ENCODE data around the gene KCNK10.

The KCNK10 gene

GRCh38 chr14:88305528-88306322 lies 17.3 kb downstream of the KCNK10 start:
- H3K9me3 ChIP-seq (ENCODE audit: control insufficient read depth, insufficient read depth, low read length) = no peaks in the 10 kb centered on the region
- H3K36me3 ChIP-seq (ENCODE audit: control insufficient read depth, low read length) = no peaks in the 10 kb centered on the region
- no peak overlapping the region for H3K27ac ChIP-seq (ENCODE audit: low read depth, low read length)
- no peaks in the 10 kb centered on the region for H3K4me1 ChIP-seq (ENCODE audit: control insufficient read depth, low read length)
- no peaks in the 10 kb centered on the region for H3F3A ChIP-seq (ENCODE audit: control insufficient read depth, insufficient read depth)
- H4K20me1 ChIP-seq (ENCODE audit: control insufficient read depth, insufficient read depth, low read depth, low read length) = no peaks in the 10 kb centered on the region
- peaks cover 2% of the 10 kb centered on the region; the same call in 1 of the 2 replicates for H3K27me3 ChIP-seq (ENCODE audit: control insufficient read depth, low read length)
- no peaks in the 10 kb centered on the region for H3K9me2 ChIP-seq (replicated peaks; ENCODE audit: control insufficient read depth, low read length)
- TF ChIP-seq, protein P1, sequence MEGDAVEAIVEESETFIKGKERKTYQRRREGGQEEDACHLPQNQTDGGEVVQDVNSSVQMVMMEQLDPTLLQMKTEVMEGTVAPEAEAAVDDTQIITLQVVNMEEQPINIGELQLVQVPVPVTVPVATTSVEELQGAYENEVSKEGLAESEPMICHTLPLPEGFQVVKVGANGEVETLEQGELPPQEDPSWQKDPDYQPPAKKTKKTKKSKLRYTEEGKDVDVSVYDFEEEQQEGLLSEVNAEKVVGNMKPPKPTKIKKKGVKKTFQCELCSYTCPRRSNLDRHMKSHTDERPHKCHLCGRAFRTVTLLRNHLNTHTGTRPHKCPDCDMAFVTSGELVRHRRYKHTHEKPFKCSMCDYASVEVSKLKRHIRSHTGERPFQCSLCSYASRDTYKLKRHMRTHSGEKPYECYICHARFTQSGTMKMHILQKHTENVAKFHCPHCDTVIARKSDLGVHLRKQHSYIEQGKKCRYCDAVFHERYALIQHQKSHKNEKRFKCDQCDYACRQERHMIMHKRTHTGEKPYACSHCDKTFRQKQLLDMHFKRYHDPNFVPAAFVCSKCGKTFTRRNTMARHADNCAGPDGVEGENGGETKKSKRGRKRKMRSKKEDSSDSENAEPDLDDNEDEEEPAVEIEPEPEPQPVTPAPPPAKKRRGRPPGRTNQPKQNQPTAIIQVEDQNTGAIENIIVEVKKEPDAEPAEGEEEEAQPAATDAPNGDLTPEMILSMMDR (IDR thresholded peaks at IDR 0.05; ENCODE audit: low read depth, low read length, poor library complexity, severe bottlenecking) = no peak
- TF ChIP-seq EZH2phosphoT487 (IDR thresholded peaks at IDR 0.05; ENCODE audit: borderline replicate concordance, low read length) = no peak
- H3K4me3 ChIP-seq (ENCODE audit: low read length) = no peak overlapping the region
- no peaks in the 10 kb centered on the region for H3K79me2 ChIP-seq (ENCODE audit: control insufficient read depth, low read length)
- H3K4me2 ChIP-seq (ENCODE audit: low read length) = no peak overlapping the region

GRCh38 chr14:88303041-88303440 lies 20.0 kb downstream of the KCNK10 start:
- H3K4me1 ChIP-seq (ENCODE audit: control insufficient read depth, low read length) = peaks cover 16% of the 10 kb centered on the region
- no peak overlapping the region for H3K4me2 ChIP-seq (ENCODE audit: low read length)
- H3K4me3 ChIP-seq (ENCODE audit: low read length) = no peak overlapping the region
- H3K9me3 ChIP-seq (ENCODE audit: control insufficient read depth, insufficient read depth, low read length) = no peaks in the 10 kb centered on the region
- no peaks in the 10 kb centered on the region for H3K9me2 ChIP-seq (replicated peaks; ENCODE audit: control insufficient read depth, low read length)
- no peak overlapping the region for H3K27ac ChIP-seq (ENCODE audit: low read depth, low read length)
- no peaks in the 10 kb centered on the region for H4K20me1 ChIP-seq (ENCODE audit: control insufficient read depth, insufficient read depth, low read depth, low read length)
- TF ChIP-seq, protein P1 (IDR thresholded peaks at IDR 0.05; ENCODE audit: low read depth, low read length, poor library complexity, severe bottlenecking) = no peak
- TF ChIP-seq EZH2phosphoT487 (IDR thresholded peaks at IDR 0.05; ENCODE audit: borderline replicate concordance, low read length) = no peak
- H3K27me3 ChIP-seq (ENCODE audit: control insufficient read depth, low read length) = no peaks in the 10 kb centered on the region
- H3K36me3 ChIP-seq (ENCODE audit: control insufficient read depth, low read length) = no peaks in the 10 kb centered on the region
- no peaks in the 10 kb centered on the region for H3F3A ChIP-seq (ENCODE audit: control insufficient read depth, insufficient read depth)
- H3K79me2 ChIP-seq (ENCODE audit: control insufficient read depth, low read length) = no peaks in the 10 kb centered on the region

- Histone ChIP-seq H3K36me3 (ENCODE audit: control insufficient read depth, low read length) (no peaks in the 10 kb centered on the region), H3K27ac (ENCODE audit: low read depth, low read length) (no peak overlapping the region), H3K4me3 (ENCODE audit: low read length) (no peak overlapping the region), H3K4me1 (ENCODE audit: control insufficient read depth, low read length) (peaks cover 16% of the 10 kb centered on the region), H3K79me2 (ENCODE audit: control insufficient read depth, low read length) (no peaks in the 10 kb centered on the region), H3K9me3 (ENCODE audit: control insufficient read depth, insufficient read depth, low read length) (no peaks in the 10 kb centered on the region), H3F3A (ENCODE audit: control insufficient read depth, insufficient read depth) (no peaks in the 10 kb centered on the region), H3K27me3 (ENCODE audit: control insufficient read depth, low read length) (no peaks in the 10 kb centered on the region), H3K9me2 (replicated peaks; ENCODE audit: control insufficient read depth, low read length) (no peaks in the 10 kb centered on the region), H4K20me1 (ENCODE audit: control insufficient read depth, insufficient read depth, low read depth, low read length) (no peaks in the 10 kb centered on the region), H3K4me2 (ENCODE audit: low read length) (no peak overlapping the region)
- TF ChIP-seq EZH2phosphoT487 (IDR thresholded peaks at IDR 0.05; ENCODE audit: borderline replicate concordance, low read length) = no peak
Measured at GRCh38 chr14:88301381-88301780, 21.7 kb downstream of the KCNK10 start.

- Histone ChIP-seq H3K36me3 (ENCODE audit: control insufficient read depth, low read length) (no peaks in the 10 kb centered on the region), H3K9me3 (ENCODE audit: control insufficient read depth, insufficient read depth, low read length) (no peaks in the 10 kb centered on the region), H3K4me1 (ENCODE audit: control insufficient read depth, low read length) (peaks cover 16% of the 10 kb centered on the region)
Measured at GRCh38 chr14:88300817-88301216, 22.3 kb downstream of the KCNK10 start.

More at GRCh38 chr14:88300817-88301216, 22.3 kb downstream of the KCNK10 start:
- H3K79me2 ChIP-seq (ENCODE audit: control insufficient read depth, low read length) = no peaks in the 10 kb centered on the region
- no peaks in the 10 kb centered on the region for H4K20me1 ChIP-seq (ENCODE audit: control insufficient read depth, insufficient read depth, low read depth, low read length)
- H3K27me3 ChIP-seq (ENCODE audit: control insufficient read depth, low read length) = no peaks in the 10 kb centered on the region
- H3F3A ChIP-seq (ENCODE audit: control insufficient read depth, insufficient read depth) = no peaks in the 10 kb centered on the region
- H3K9me2 ChIP-seq (replicated peaks; ENCODE audit: control insufficient read depth, low read length) = no peaks in the 10 kb centered on the region
- H3K27ac ChIP-seq (ENCODE audit: low read depth, low read length) = no peak overlapping the region
- no peak overlapping the region for H3K4me3 ChIP-seq (ENCODE audit: low read length)
- no peak overlapping the region for H3K4me2 ChIP-seq (ENCODE audit: low read length)
- no peak for TF ChIP-seq EZH2phosphoT487 (IDR thresholded peaks at IDR 0.05; ENCODE audit: borderline replicate concordance, low read length)
- TF ChIP-seq, protein P1 (IDR thresholded peaks at IDR 0.05; ENCODE audit: low read depth, low read length, poor library complexity, severe bottlenecking) = no peak
